Progenitor cell of endocrine pancreas (in vitro differentiated cells): ENCODE results near the gene KANTR. TPM values are rescaled to one million over a fixed set of nuclear protein-coding genes. Genes with fewer than 3 reads are reported as not detected.
A peak's percentile ranks its signal among the peaks of the same experiment; 100 is the strongest.

Experiments
- DNase-seq: peaks from one replicate; pipeline ENCODE4 v3.0.0; 2021; ENCODE audit warnings: low spot score; ENCODE audit not compliant: unreplicated experiment
- H3K27ac Mint-ChIP-seq: 2 replicates; pipeline ENCODE4 v1.8.0; 2021; ENCODE audit warnings: mild to moderate bottlenecking, moderate library complexity, mixed read lengths
- H3K27me3 Mint-ChIP-seq: 2 replicates; pipeline ENCODE4 v1.8.0; 2021; ENCODE audit warnings: mixed read lengths
- H3K36me3 Mint-ChIP-seq: 2 replicates; pipeline ENCODE4 v1.8.0; 2022; ENCODE audit warnings: mixed read lengths; ENCODE audit not compliant: insufficient read depth
- H3K4me1 Mint-ChIP-seq: 2 replicates; pipeline ENCODE4 v1.8.0; 2021; ENCODE audit warnings: low read depth, mixed read lengths
- H3K4me3 Mint-ChIP-seq: 2 replicates; pipeline ENCODE4 v1.8.0; 2021; ENCODE audit warnings: low read depth, mild to moderate bottlenecking, moderate library complexity, mixed read lengths
- H3K9me3 Mint-ChIP-seq: 2 replicates; pipeline ENCODE4 v1.8.0; 2021; ENCODE audit warnings: low read depth, mixed read lengths
- CTCF ChIP-seq: fragments of 200-600 bp; sonication (generic); IDR thresholded peaks from one replicate; pipeline ENCODE4 v1.5.0; 2021; ENCODE audit warnings: antibody characterized with exemption, mild to moderate bottlenecking; ENCODE audit not compliant: unreplicated experiment
- total RNA-seq: library from RNA; stranded (reverse); gene quantifications from 2 replicates; pipeline ENCODE4 v1.2.1, GENCODE V29; 2021

KANTR gene
- total RNA-seq, 1 donor from 2014 or later, result 16.0 TPM

- Mint-ChIP-seq H3K27me3 (no peaks in the 10 kb centered on the region), H3K36me3 (peaks cover 3% of the 10 kb centered on the region), H3K9me3 (peaks cover 2% of the 10 kb centered on the region), H3K4me1 (peaks cover 6% of the 10 kb centered on the region), H3K4me3 (peak overlapping the region; percentile 86), H3K27ac (peak overlapping the region; percentile 95)
- peak; percentile 57 for TF ChIP-seq CTCF
- DNase-seq, result peak; percentile 48
These were observed 726 bp upstream of the KANTR start for GRCh38 chrX:53093177-53093655.

- Mint-ChIP-seq H3K9me3 (peaks cover 3% of the 10 kb centered on the region), H3K36me3 (peaks cover 2% of the 10 kb centered on the region), H3K27ac (peak overlapping the region; percentile 96), H3K27me3 (no peaks in the 10 kb centered on the region), H3K4me1 (no peaks in the 10 kb centered on the region), H3K4me3 (peak overlapping the region; percentile 86)
- no peak for TF ChIP-seq CTCF
- no peak for DNase-seq
These were observed 602 bp downstream of the KANTR start for GRCh38 chrX:53094582-53094905.

- DNase-seq, result no peak
- H3K27me3 Mint-ChIP-seq, result no peaks in the 10 kb centered on the region
- no peak overlapping the region for H3K27ac Mint-ChIP-seq
- H3K4me3 Mint-ChIP-seq, result no peak overlapping the region
- peaks cover 3% of the 10 kb centered on the region for H3K36me3 Mint-ChIP-seq
- H3K4me1 Mint-ChIP-seq, result no peaks in the 10 kb centered on the region
- no peak for TF ChIP-seq CTCF
- peaks cover 4% of the 10 kb centered on the region for H3K9me3 Mint-ChIP-seq
These were observed 1.9 kb downstream of the KANTR start for GRCh38 chrX:53095796-53096195.

- Mint-ChIP-seq H3K9me3 (peaks cover 9% of the 10 kb centered on the region), H3K4me1 (no peaks in the 10 kb centered on the region), H3K27ac (no peak overlapping the region), H3K4me3 (no peak overlapping the region), H3K36me3 (peaks cover 7% of the 10 kb centered on the region), H3K27me3 (no peaks in the 10 kb centered on the region)
- TF ChIP-seq CTCF, result no peak
- DNase-seq, result no peak
These were observed 21.1 kb downstream of the KANTR start for GRCh38 chrX:53114864-53115549.

GRCh38 chrX:53115550-53115874 is 21.6 kb downstream of the KANTR start:
- Mint-ChIP-seq H3K4me1 (no peaks in the 10 kb centered on the region), H3K9me3 (peaks cover 9% of the 10 kb centered on the region)

More at GRCh38 chrX:53115550-53115874, 21.6 kb downstream of the KANTR start:
- no peak overlapping the region for H3K4me3 Mint-ChIP-seq
- no peaks in the 10 kb centered on the region for H3K27me3 Mint-ChIP-seq
- H3K27ac Mint-ChIP-seq, result no peak overlapping the region
- no peak for TF ChIP-seq CTCF
- DNase-seq, result no peak
- peaks cover 6% of the 10 kb centered on the region for H3K36me3 Mint-ChIP-seq
